NCI-H345 treated with DMSO at 0.1 percent for 48 hours (cell line): ENCODE measurements around the gene IL23R.
"Not testable (repeated sequence)": the region's sequence is repeated elsewhere in the genome, so short reads cannot be mapped to it uniquely, and the experiment has no call there.

Experiments
- DNase-seq: peaks from one replicate; lab custom pipeline; 2025; ENCODE audit not compliant: unreplicated experiment; lab: John Stamatoyannopoulos, UW

Gene IL23R

GRCh38 chr1:67191668-67192520, 25.6 kb downstream of the IL23R start:
- DNase-seq: no peak

- DNase-seq: no peak
These were observed 26.6 kb downstream of the IL23R start for GRCh38 chr1:67192902-67193301.

GRCh38 chr1:67193704-67194103, 27.4 kb downstream of the IL23R start:
- no peak for DNase-seq

GRCh38 chr1:67194209-67194863, 28.1 kb downstream of the IL23R start:
- DNase-seq: no peak

- DNase-seq: no peak
These were observed 34.5 kb downstream of the IL23R start for GRCh38 chr1:67200755-67201154.

- no peak for DNase-seq
These were observed 35.6 kb downstream of the IL23R start for GRCh38 chr1:67201891-67202290.

GRCh38 chr1:67204298-67204980, 38.2 kb downstream of the IL23R start:
- no peak for DNase-seq

GRCh38 chr1:67207398-67207797, 41.1 kb downstream of the IL23R start:
- not testable (repeated sequence) for DNase-seq

GRCh38 chr1:67208217-67208616, 42.0 kb downstream of the IL23R start:
- DNase-seq: no peak

- DNase-seq: no peak
These were observed 43.3 kb downstream of the IL23R start for GRCh38 chr1:67209521-67209920.

GRCh38 chr1:67211589-67212563, 45.6 kb downstream of the IL23R start:
- DNase-seq: peak; percentile 55

- DNase-seq: no peak
These were observed 46.9 kb downstream of the IL23R start for GRCh38 chr1:67213164-67213563.

- DNase-seq: no peak
These were observed 47.7 kb downstream of the IL23R start for GRCh38 chr1:67213948-67214347.

- no peak for DNase-seq
These were observed 48.3 kb downstream of the IL23R start for GRCh38 chr1:67214420-67215174.

- no peak for DNase-seq
These were observed 50.1 kb downstream of the IL23R start for GRCh38 chr1:67216401-67216800.

GRCh38 chr1:67217417-67217816, 51.2 kb downstream of the IL23R start:
- no peak for DNase-seq

- DNase-seq: no peak
These were observed 51.7 kb downstream of the IL23R start for GRCh38 chr1:67217938-67218337.

- DNase-seq: no peak
These were observed 58.6 kb downstream of the IL23R start for GRCh38 chr1:67224856-67225255.

- DNase-seq: no peak
These were observed 60.4 kb downstream of the IL23R start for GRCh38 chr1:67226688-67227087.

- no peak for DNase-seq
These were observed 60.9 kb downstream of the IL23R start for GRCh38 chr1:67227196-67227595.
